Pancreas (tissue), 10 donors: Measurements from ENCODE around the gene EIF2B2. TPM values are rescaled to one million over a fixed set of nuclear protein-coding genes. Genes with fewer than 3 reads are reported as not detected.

Source experiments
- ATAC-seq, 4 donors: fragments of 200-7000 bp; cut with Tn5 transposase; one replicate each; pipeline versions ENCODE4 v1.8.0 to v1.9.1; 2020; ENCODE audit warnings: mild to moderate bottlenecking in 4 of 4, moderate library complexity in 4 of 4
- DNase-seq, 6 donors: peaks; one replicate each; pipeline ENCODE4 v3.0.0-alpha.2; 2020
- FAIRE-seq: peaks from 2 replicates; lab custom pipeline; 2012; peaks lifted over from hg19 to GRCh38; lab: Jason Lieb, UNC
- H3K27ac ChIP-seq, 4 donors: fragments of 200-600 bp; sonication (generic); 1 replicate in 3 of 4; 2 replicates in 1 of 4; pipeline versions ENCODE4 v1.5.0 to v1.8.0; 2020
- H3K27me3 ChIP-seq, 4 donors: fragments of 200-600 bp; one replicate each; pipeline ENCODE4 v1.8.0; 2021
- H3K36me3 ChIP-seq, 3 donors: fragments of 200-600 bp; sonication (generic) in 1 of 3; one replicate each; pipeline versions ENCODE4 v1.5.0 to v1.8.0; 2020 to 2021
- H3K4me1 ChIP-seq, 3 donors: fragments of 200-600 bp; one replicate each; pipeline ENCODE4 v1.8.0; 2021
- H3K4me3 ChIP-seq, 4 donors: fragments of 200-600 bp; sonication (generic) in 2 of 4; one replicate each; pipeline versions ENCODE4 v1.5.0 to v1.8.0; 2020 to 2021
- H3K9me3 ChIP-seq, 4 donors: fragments of 200-600 bp; one replicate each; pipeline ENCODE4 v1.8.0; 2021
- whole genome bisulfite sequencing, 2 donors: extraction: QIAGEN DNeasy Blood & Tissue Kit; methylation state at CpG; one replicate each; pipeline ENCODE4 v1.1.7; 2013; 5-methylcytosine and 5-hydroxymethylcytosine counted together
- intact Hi-C, 3 donors: fragments of 100-400 bp; cut with DNase I; formaldehyde crosslinking; loops; one replicate each; pipeline versions ENCODE4 v1.11.1 to v1.14.2; 2022
- polyA plus RNA-seq, 2 donors: library from polyadenylated mRNA; stranded (reverse); fragments of 200-250 nt; gene quantifications; one replicate each; pipeline ENCODE4 v1.2.3, GENCODE V29; 2013
- total RNA-seq, 6 donors: library from RNA; stranded (reverse); fragmentation: NEBNext Ultra II Directional in 4 of 6; extraction: Animal tissue kit (Norgen Biotek cat#: 25700) in 4 of 6; gene quantifications; one replicate each; pipeline versions ENCODE4 v1.2.1 to v1.2.4, GENCODE V29; 2021 to 2023
- TF ChIP-seq, protein P1 (sequence below), 4 donors: fragments of 200-600 bp; sonication (generic) in 3 of 4; IDR thresholded peaks; one replicate each; pipeline versions ENCODE4 v1.5.0 to v1.8.0; 2021; ENCODE audit warnings: antibody characterized with exemption in 4 of 4
- donor health status: healthy with polysubstance abuse.
- donor health status: DM: no; HTN: no; CAD: no; lungs with moderate emphysema.
- donor health status: DM: no; HTN: no; CAD: no.
- donor health status: control.
- donor health status: control.
- donor health status: Bipolar disorder and iron deficiency.
- donor health status: DM: yes; HTN: yes; CAD: no.
- donor health status: DM: no; HTN: no; CAD: no.
- donor health status: DM: no; HTN: no; CAD: no.
- donor health status: DM: yes; HTN: yes; CAD: no.

Gene EIF2B2
- total and polyA plus RNA-seq, 8 donors: 11.2 to 22.1 (median 16.6) TPM

DNA sequence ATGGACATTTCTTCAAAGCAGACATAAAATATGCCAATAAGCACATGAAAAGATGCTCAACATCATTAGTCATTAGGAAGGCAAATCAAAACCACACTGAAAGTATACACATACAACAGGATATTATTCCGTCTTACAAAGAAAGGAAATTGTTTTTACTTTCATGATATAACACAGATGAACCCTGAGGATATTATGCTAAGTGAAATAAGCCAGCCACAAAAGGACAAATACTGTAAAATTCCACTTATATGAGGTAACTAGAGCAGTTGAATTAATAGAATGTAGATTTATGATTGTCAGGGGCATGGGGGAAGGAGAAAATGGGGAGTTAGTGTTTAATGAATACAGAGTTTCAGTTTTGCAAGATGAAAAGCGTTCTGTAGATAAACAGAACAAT is 56.9 kb downstream of the EIF2B2 start:
- no peak for FAIRE-seq
- TF ChIP-seq, protein P1, sequence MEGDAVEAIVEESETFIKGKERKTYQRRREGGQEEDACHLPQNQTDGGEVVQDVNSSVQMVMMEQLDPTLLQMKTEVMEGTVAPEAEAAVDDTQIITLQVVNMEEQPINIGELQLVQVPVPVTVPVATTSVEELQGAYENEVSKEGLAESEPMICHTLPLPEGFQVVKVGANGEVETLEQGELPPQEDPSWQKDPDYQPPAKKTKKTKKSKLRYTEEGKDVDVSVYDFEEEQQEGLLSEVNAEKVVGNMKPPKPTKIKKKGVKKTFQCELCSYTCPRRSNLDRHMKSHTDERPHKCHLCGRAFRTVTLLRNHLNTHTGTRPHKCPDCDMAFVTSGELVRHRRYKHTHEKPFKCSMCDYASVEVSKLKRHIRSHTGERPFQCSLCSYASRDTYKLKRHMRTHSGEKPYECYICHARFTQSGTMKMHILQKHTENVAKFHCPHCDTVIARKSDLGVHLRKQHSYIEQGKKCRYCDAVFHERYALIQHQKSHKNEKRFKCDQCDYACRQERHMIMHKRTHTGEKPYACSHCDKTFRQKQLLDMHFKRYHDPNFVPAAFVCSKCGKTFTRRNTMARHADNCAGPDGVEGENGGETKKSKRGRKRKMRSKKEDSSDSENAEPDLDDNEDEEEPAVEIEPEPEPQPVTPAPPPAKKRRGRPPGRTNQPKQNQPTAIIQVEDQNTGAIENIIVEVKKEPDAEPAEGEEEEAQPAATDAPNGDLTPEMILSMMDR (IDR thresholded peaks at IDR 0.05): no peak
- H3K27me3 ChIP-seq: no peaks in the 10 kb centered on the region
- H3K9me3 ChIP-seq: no peaks in the 10 kb centered on the region
- no peak overlapping the region for H3K27ac ChIP-seq
- WGBS, 2 donors: 82 to 88% methylated on average over 2 of the region's 2 CpGs
- H3K4me3 ChIP-seq: no peak overlapping the region
- ATAC-seq: no peak
- no peaks in the 10 kb centered on the region for H3K36me3 ChIP-seq
- no peak for DNase-seq
- intact Hi-C loops: no loop called here
- H3K4me1 ChIP-seq: peaks cover 0 to 12% (median 4%) of the 10 kb centered on the region in 3 donors

GRCh38 chr14:75060420-75060819 is 57.7 kb downstream of the EIF2B2 start:
- no peaks in the 10 kb centered on the region for H3K27me3 ChIP-seq
- intact Hi-C loops: no loop called here
- ATAC-seq: no peak
- H3K27ac ChIP-seq: no peak overlapping the region
- no peak overlapping the region for H3K4me3 ChIP-seq
- no peak for FAIRE-seq
- H3K9me3 ChIP-seq: no peaks in the 10 kb centered on the region
- TF ChIP-seq, protein P1 (IDR thresholded peaks at IDR 0.05): no peak
- peaks cover 0 to 12% (median 4%) of the 10 kb centered on the region in 3 donors for H3K4me1 ChIP-seq
- no peaks in the 10 kb centered on the region for H3K36me3 ChIP-seq
- DNase-seq: no peak
- WGBS, 2 donors: 50 to 80% methylated on average over 2 of the region's 2 CpGs

Other genes with a start within 250 kb of the EIF2B2 start
- gene YLPM1, start 239.6 kb upstream of the EIF2B2 start, total RNA-seq: 10 to 100 TPM; 18.2 to 33.3 (median 25.2) TPM
- gene YLPM1, start 239.6 kb upstream of the EIF2B2 start, polyA plus RNA-seq: 10 to 100 TPM; 14.1 to 22.2 TPM
- not detected for gene PROX2, start 126.8 kb upstream of the EIF2B2 start, total RNA-seq
- gene PROX2, start 126.8 kb upstream of the EIF2B2 start, polyA plus RNA-seq: not detected
- 10 to 100 TPM; 33.5 to 46.0 (median 39.3) TPM for gene DLST, start 121.0 kb upstream of the EIF2B2 start, total RNA-seq
- 10 to 100 TPM; 22.8 to 40.4 TPM for gene DLST, start 121.0 kb upstream of the EIF2B2 start, polyA plus RNA-seq
- 1 to 10 TPM; 4.0 to 7.7 (median 6.5) TPM for gene RPS6KL1, start 79.7 kb upstream of the EIF2B2 start, total RNA-seq
- gene RPS6KL1, start 79.7 kb upstream of the EIF2B2 start, polyA plus RNA-seq: 10 to 100 TPM; 14.6 to 23.8 TPM
- gene PGF, start 47.3 kb upstream of the EIF2B2 start, total RNA-seq: 1 to 10 TPM in 4 of 6 donors, under 1 TPM in 2; 0.73 to 4.7 (median 1.8) TPM
- gene PGF, start 47.3 kb upstream of the EIF2B2 start, polyA plus RNA-seq: 1 to 10 TPM; 1.5 to 1.8 TPM
- gene MLH3, start 48.5 kb downstream of the EIF2B2 start, total RNA-seq: 10 to 100 TPM in 5 of 6 donors, 1 to 10 TPM in 1; 9.4 to 23.5 (median 12.0) TPM
- gene MLH3, start 48.5 kb downstream of the EIF2B2 start, polyA plus RNA-seq: 10 to 100 TPM; 14.7 to 20.8 TPM
- 1 to 10 TPM; 2.9 to 9.1 (median 5.0) TPM for gene ACYP1, start 61.1 kb downstream of the EIF2B2 start, total RNA-seq
- 10 to 100 TPM; 11.7 to 17.4 TPM for gene ACYP1, start 61.1 kb downstream of the EIF2B2 start, polyA plus RNA-seq
- gene ZC2HC1C, start 66.7 kb downstream of the EIF2B2 start, total RNA-seq: 1 to 10 TPM; 2.6 to 7.0 (median 3.6) TPM
- gene ZC2HC1C, start 66.7 kb downstream of the EIF2B2 start, polyA plus RNA-seq: 10 to 100 TPM; 11.9 to 12.1 TPM
- gene NEK9, start 124.1 kb downstream of the EIF2B2 start, total RNA-seq: 10 to 100 TPM; 23.2 to 54.8 (median 27.2) TPM
- gene NEK9, start 124.1 kb downstream of the EIF2B2 start, polyA plus RNA-seq: 10 to 100 TPM; 22.7 to 30.3 TPM
- 100 to 1,000 TPM; 230 to 377 (median 326) TPM for gene TMED10, start 173.7 kb downstream of the EIF2B2 start, total RNA-seq
- 100 to 1,000 TPM in 1 of 2 donors, 10 to 100 TPM in 1; 56.0 to 122 TPM for gene TMED10, start 173.7 kb downstream of the EIF2B2 start, polyA plus RNA-seq